Karpas-422 (cell line): ENCODE measurements around the gene ZNF584. TPM values are rescaled to one million over a fixed set of nuclear protein-coding genes. Genes with fewer than 3 reads are reported as not detected.
"Not testable (repeated sequence)": the region's sequence is repeated elsewhere in the genome, so short reads cannot be mapped to it uniquely, and the experiment has no call there.

ENCODE experiments used
- DNase-seq: peaks from one replicate; pipeline ENCODE4 v3.0.0-alpha.2; 2015
- H2AFZ ChIP-seq: fragments of 200-600 bp; sonication (generic); 2 replicates; pipeline ENCODE4 v1.6.1; 2014; ENCODE audit warnings: antibody characterized with exemption, low read length, mixed read lengths
- H3K27ac ChIP-seq: fragments of 200-600 bp; sonication (generic); 2 replicates; pipeline ENCODE4 v1.5.1; 2014; ENCODE audit warnings: mild to moderate bottlenecking, low read length, moderate library complexity
- H3K27me3 ChIP-seq: fragments of 200-600 bp; sonication (generic); 2 replicates; pipeline ENCODE4 v1.6.1; 2014; ENCODE audit warnings: low read length, mixed read lengths
- H3K36me3 ChIP-seq: fragments of 200-600 bp; sonication (generic); 2 replicates; pipeline ENCODE4 v1.6.1; 2014; ENCODE audit warnings: low read length, mixed read lengths; ENCODE audit not compliant: insufficient read depth
- H3K4me1 ChIP-seq: fragments of 200-600 bp; sonication (generic); 2 replicates; pipeline ENCODE4 v1.6.1; 2014; ENCODE audit warnings: mild to moderate bottlenecking, low read length, mixed read lengths
- H3K4me2 ChIP-seq: fragments of 200-600 bp; sonication (generic); 2 replicates; pipeline ENCODE4 v1.6.1; 2014; ENCODE audit warnings: low read length, low read depth, mild to moderate bottlenecking; ENCODE audit not compliant: poor library complexity, severe bottlenecking
- H3K4me3 ChIP-seq: fragments of 200-600 bp; sonication (generic); 2 replicates; pipeline ENCODE4 v1.5.1; 2014; ENCODE audit warnings: mild to moderate bottlenecking, antibody characterized with exemption, low read length, mixed read lengths
- H3K79me2 ChIP-seq: fragments of 200-600 bp; sonication (generic); 2 replicates; pipeline ENCODE4 v1.6.1; 2014; ENCODE audit warnings: mild to moderate bottlenecking, low read length, mixed read lengths
- H3K9ac ChIP-seq: fragments of 200-600 bp; sonication (generic); 2 replicates; pipeline ENCODE4 v1.6.0; 2014; ENCODE audit warnings: low read length
- H3K9me2 ChIP-seq: fragments of 200-600 bp; sonication (generic), shearing (Covaris generic); replicated peaks from 2 replicates; pipeline ENCODE4 v1.6.0; 2014; ENCODE audit warnings: mild to moderate bottlenecking, low read length, moderate library complexity; ENCODE audit not compliant: insufficient read depth
- H3K9me3 ChIP-seq: fragments of 300-700, 200-600 bp; sonication (generic); 2 replicates; pipeline ENCODE4 v1.6.1; 2014; ENCODE audit warnings: low read length, mixed read lengths
- H4K20me1 ChIP-seq: fragments of 200-600 bp; sonication (generic); 2 replicates; pipeline ENCODE4 v1.6.1; 2014; ENCODE audit warnings: mild to moderate bottlenecking, antibody characterized with exemption, low read length, low read depth; ENCODE audit not compliant: insufficient read depth
- total RNA-seq: library from RNA; depleted of rRNA; stranded (reverse); fragments of >200 nt; shearing (Covaris generic); gene quantifications from 2 replicates; pipeline ENCODE4 v1.2.3, GENCODE V29; 2014; ENCODE audit warnings: low replicate concordance

ZNF584 gene
- total RNA-seq, 1 experiment from 2014 or later = 21.1 TPM

DNA sequence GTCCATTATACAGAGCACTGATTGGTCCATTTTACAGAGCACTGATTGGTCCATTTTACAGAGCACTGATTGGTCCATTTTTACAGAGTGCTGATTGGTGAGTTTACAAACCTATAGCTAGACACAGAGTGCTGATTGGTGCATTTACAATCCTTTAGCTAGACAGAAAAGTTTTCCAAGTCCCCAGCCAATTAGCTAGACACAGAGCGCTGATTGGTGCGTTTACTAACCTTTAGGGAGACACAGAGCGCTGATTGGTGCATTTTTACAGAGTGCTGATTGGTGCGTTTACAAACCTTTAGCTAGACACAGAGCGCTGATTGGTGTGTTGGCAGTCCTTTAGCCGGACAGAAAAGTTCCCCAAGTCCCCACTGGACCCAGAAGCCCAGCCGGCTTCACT is 34.5 kb downstream of the ZNF584 start:
- H3K9ac ChIP-seq, H3K4me2 ChIP-seq, H3K4me1 ChIP-seq, DNase-seq, H2AFZ ChIP-seq, H3K79me2 ChIP-seq, H3K27ac ChIP-seq, H4K20me1 ChIP-seq, H3K36me3 ChIP-seq, H3K9me3 ChIP-seq, H3K9me2 ChIP-seq, H3K27me3 ChIP-seq, H3K4me3 ChIP-seq: not testable (repeated sequence)

DNA sequence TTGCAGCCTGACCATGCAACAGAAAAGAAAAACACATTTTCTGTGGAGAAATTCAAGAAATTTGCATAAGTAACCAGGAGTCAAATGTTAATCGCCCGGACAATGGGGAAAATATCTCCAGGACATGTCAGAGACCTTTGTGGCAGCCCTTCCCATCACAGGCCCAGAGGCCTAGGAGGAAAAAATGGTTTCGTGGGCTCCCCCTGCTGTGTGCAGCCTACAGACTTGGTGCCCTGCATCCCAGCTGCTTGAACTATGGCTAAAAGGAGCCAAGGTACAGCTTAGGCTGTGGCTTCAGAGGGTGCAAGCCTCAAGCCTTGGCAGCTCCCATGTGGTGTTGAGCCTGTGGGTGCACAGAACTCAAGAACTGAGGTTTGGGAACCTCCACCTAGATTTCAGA is 40.4 kb downstream of the ZNF584 start:
- H4K20me1 ChIP-seq, DNase-seq, H3K27ac ChIP-seq, H3K4me3 ChIP-seq, H3K9me2 ChIP-seq, H3K27me3 ChIP-seq, H3K9ac ChIP-seq, H3K36me3 ChIP-seq, H3K4me2 ChIP-seq, H3K79me2 ChIP-seq, H2AFZ ChIP-seq: not testable (repeated sequence)
- Histone ChIP-seq H3K9me3 (peaks cover 15% of the 10 kb centered on the region), H3K4me1 (peaks cover 20% of the 10 kb centered on the region)

DNA sequence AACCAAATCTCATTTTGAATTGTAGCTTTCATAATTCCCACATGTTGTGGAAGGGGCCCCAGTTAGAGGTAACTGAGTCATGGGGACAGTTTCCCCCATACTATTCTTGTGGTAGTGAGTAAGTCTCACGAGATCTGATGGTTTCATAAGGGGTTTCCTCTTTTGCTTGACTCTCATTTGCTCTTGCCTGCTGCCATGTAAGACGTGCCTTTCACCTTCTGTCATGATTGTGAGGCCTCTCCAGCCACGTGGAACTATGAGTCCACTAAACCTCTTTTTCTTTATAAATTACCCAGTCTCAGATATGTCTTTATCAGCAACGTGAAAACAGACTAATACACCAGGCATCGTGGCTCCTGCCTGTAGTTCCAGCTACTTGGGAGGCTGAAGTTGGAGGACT is 41.5 kb downstream of the ZNF584 start:
- not testable (repeated sequence) for H2AFZ ChIP-seq, H3K27me3 ChIP-seq, H3K4me3 ChIP-seq, DNase-seq, H3K9ac ChIP-seq, H3K4me2 ChIP-seq, H3K79me2 ChIP-seq, H3K9me2 ChIP-seq, H3K27ac ChIP-seq, H4K20me1 ChIP-seq, H3K36me3 ChIP-seq
- Histone ChIP-seq H3K9me3 (peaks cover 15% of the 10 kb centered on the region), H3K4me1 (peaks cover 16% of the 10 kb centered on the region)

DNA sequence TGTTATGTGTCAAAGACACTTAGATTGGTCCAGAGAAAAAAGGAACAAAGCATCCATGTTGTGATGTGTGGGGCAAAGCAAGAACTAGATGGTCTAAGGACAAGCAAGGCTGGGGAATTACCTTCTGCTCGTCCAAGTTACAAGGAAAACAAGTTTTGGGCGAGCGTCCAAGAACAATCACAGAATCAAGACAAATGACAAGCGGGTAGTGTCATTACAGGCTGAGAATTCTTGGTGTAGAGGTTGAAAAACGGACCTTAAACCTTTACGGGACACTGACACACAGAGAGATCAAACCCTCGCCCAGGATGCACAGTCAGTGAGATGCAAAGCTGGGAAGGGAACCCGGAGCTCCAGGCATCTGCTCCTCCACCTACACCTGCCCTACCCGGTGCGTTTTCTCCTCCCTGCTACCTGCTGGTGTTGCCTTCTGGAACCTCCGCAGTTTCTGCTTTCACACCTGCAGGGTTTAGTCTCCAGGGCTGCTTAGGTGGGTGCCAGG is 42.5 kb downstream of the ZNF584 start:
- H3K9ac ChIP-seq = peak overlapping the region; percentile 90
- H2AFZ ChIP-seq = peak overlapping the region; percentile 88
- H3K36me3 ChIP-seq = no peaks in the 10 kb centered on the region; the same call in 1 of the 2 replicates
- H3K27me3 ChIP-seq = peaks cover 5% of the 10 kb centered on the region; the same call in 1 of the 2 replicates
- H3K27ac ChIP-seq = no peak overlapping the region
- no peaks in the 10 kb centered on the region for H3K9me2 ChIP-seq
- no peaks in the 10 kb centered on the region for H4K20me1 ChIP-seq
- H3K79me2 ChIP-seq = peaks cover 9% of the 10 kb centered on the region
- H3K9me3 ChIP-seq = peaks cover 15% of the 10 kb centered on the region
- peak overlapping the region; percentile 83 for H3K4me2 ChIP-seq
- peak overlapping the region; percentile 94 for H3K4me3 ChIP-seq
- peaks cover 11% of the 10 kb centered on the region for H3K4me1 ChIP-seq
- no peak for DNase-seq

DNA sequence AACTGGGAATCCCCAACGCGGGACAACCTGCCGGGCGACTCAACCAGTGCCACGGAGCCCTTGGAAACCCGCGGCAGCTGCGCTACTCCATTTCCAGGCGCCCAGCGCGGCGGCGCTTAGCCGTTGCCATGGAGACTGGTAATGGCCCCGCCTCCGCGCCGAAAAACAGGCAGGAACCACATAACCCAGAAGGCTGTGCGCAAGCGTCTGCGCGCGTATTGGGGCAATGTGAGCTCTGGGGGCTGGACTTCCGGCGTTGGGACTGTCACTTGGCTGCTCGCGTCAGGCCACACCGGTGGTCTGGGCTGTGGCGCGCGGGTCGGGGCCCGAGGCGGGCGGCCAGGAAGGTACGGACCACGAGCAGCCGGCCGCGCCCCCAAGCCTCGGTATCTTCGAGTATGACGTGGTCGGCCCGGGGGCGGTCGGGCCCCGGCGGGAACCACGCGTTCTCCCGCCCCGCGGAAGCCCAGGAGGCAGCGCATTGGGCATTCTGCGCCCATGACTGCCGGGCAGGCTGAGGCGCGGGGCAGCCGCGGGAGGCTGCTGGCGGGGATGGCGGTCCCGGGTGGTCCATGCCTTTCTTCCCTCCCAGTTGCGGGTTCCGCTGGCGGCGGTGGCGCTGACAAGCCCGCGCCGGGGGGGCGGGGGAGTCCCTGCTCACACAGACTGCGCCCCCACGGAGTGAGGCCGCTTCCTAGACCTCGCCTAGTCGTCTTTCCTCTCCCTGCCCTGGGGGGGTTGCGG is 43.1 kb downstream of the ZNF584 start, which contains the start of gene ZNF324B:
ZNF324B (plus strand) TSS at position 265 of the 744 bp plus-strand sequence. CDS start 2,080 bp downstream, outside the sequence.
- peak within 1 kb of the TSS; percentile 90 for H3K9ac ChIP-seq
- peaks cover 9% of the 10 kb centered on the region for H3K79me2 ChIP-seq
- H3K36me3 ChIP-seq = no peaks in the 10 kb centered on the region; the same call in 1 of the 2 replicates
- H3K27ac ChIP-seq = no peak within 1 kb of the TSS; the same call in 1 of the 2 replicates
- H3K4me2 ChIP-seq = peak within 1 kb of the TSS; percentile 83
- DNase-seq = peak; percentile 100
- H3K9me3 ChIP-seq = peaks cover 15% of the 10 kb centered on the region
- H3K4me3 ChIP-seq = peak within 1 kb of the TSS; percentile 94
- peak within 1 kb of the TSS; percentile 88 for H2AFZ ChIP-seq
- no peaks in the 10 kb centered on the region for H3K9me2 ChIP-seq
- peaks cover 11% of the 10 kb centered on the region for H3K4me1 ChIP-seq
- no peaks in the 10 kb centered on the region for H4K20me1 ChIP-seq
- H3K27me3 ChIP-seq = peaks cover 5% of the 10 kb centered on the region; the same call in 1 of the 2 replicates

DNA sequence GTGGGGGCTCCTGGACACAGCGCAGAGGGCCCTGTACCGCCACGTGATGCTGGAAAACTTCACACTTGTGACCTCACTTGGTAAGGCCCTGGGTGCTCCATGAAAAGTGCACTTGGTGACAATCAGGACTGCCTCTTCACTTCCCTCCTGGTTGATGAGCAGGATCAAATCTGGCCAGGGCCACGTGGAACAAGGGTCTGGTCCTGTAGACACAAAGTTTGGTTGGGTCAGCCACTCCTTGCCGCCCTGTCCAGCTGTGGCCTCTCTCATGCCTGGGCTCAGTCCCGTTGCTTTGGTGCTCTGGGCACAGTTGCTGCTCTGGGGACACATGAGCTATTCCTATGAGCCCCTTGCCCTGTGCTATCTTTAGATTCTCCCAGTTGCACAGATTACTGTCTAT is 45.3 kb downstream of the ZNF584 start:
- no peak overlapping the region for H2AFZ ChIP-seq

DNA sequence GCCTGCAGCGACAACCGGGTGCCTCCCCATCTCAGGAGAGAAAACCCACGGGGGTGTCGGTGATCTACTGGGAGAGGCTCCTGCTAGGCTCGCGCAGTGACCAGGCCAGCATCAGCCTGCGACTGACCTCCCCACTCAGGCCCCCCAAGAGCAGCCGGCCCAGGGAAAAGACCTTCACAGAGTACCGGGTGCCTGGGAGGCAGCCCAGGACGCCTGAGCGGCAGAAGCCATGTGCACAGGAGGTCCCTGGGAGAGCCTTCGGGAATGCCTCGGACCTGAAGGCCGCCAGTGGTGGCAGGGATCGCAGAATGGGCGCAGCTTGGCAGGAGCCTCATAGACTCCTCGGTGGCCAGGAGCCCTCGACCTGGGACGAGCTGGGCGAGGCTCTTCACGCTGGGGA is 46.9 kb downstream of the ZNF584 start:
- Histone ChIP-seq H3K27ac (no peak overlapping the region), H3K9ac (no peak overlapping the region), H3K4me3 (no peak overlapping the region), H3K9me2 (no peaks in the 10 kb centered on the region), H3K36me3 (peaks cover 4% of the 10 kb centered on the region), H2AFZ (no peak overlapping the region), H3K79me2 (peaks cover 9% of the 10 kb centered on the region), H3K27me3 (no peaks in the 10 kb centered on the region), H3K4me1 (peaks cover 11% of the 10 kb centered on the region), H3K4me2 (no peak overlapping the region), H4K20me1 (no peaks in the 10 kb centered on the region), H3K9me3 (no peaks in the 10 kb centered on the region)
- DNase-seq = no peak

More for the DNA sequence above, 45.3 kb downstream of the ZNF584 start:
- Histone ChIP-seq H3K4me3 (no peak overlapping the region), H3K79me2 (peaks cover 9% of the 10 kb centered on the region), H4K20me1 (no peaks in the 10 kb centered on the region), H3K4me1 (peaks cover 11% of the 10 kb centered on the region), H3K9me3 (peaks cover 13% of the 10 kb centered on the region), H3K36me3 (peaks cover 4% of the 10 kb centered on the region), H3K27me3 (peaks cover 5% of the 10 kb centered on the region; the same call in 1 of the 2 replicates), H3K27ac (no peak overlapping the region), H3K9me2 (no peaks in the 10 kb centered on the region), H3K9ac (no peak overlapping the region), H3K4me2 (no peak overlapping the region)
- DNase-seq = no peak

DNA sequence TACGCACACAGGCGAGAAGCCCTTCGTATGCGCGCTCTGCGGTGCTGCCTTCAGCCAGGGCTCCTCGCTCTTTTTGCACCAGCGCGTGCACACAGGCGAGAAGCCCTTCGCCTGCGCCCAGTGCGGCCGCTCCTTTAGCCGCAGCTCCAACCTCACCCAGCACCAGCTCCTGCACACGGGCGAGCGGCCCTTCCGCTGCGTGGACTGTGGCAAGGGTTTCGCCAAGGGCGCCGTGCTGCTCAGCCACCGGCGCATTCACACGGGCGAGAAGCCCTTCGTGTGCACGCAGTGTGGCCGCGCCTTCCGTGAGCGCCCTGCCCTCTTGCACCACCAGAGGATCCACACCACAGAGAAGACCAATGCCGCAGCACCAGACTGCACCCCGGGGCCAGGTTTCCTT is 47.7 kb downstream of the ZNF584 start:
- Histone ChIP-seq H3K4me1 (peaks cover 5% of the 10 kb centered on the region), H4K20me1 (no peaks in the 10 kb centered on the region), H3K27ac (no peak overlapping the region), H3K79me2 (peaks cover 9% of the 10 kb centered on the region), H3K4me2 (no peak overlapping the region), H3K27me3 (no peaks in the 10 kb centered on the region), H3K9ac (no peak overlapping the region), H3K9me2 (no peaks in the 10 kb centered on the region), H3K9me3 (no peaks in the 10 kb centered on the region), H3K36me3 (peaks cover 4% of the 10 kb centered on the region), H2AFZ (no peak overlapping the region), H3K4me3 (no peak overlapping the region)
- DNase-seq = no peak
